Heart right ventricle (tissue), 16 donors: Measurements from ENCODE around the gene HIVEP2. TPM values are rescaled to one million over a fixed set of nuclear protein-coding genes. Genes with fewer than 3 reads are reported as not detected.

ENCODE experiments used
- ATAC-seq, 8 donors: fragments of 200-7000 bp; cut with Tn5 transposase; one replicate each; pipeline ENCODE4 v1.9.1; 2020; ENCODE audit warnings: mild to moderate bottlenecking in 8 of 8, moderate library complexity in 8 of 8, moderate number of reproducible peaks in 1 of 8
- DNase-seq, 2 donors: peaks; one replicate each; pipeline ENCODE4 v3.0.0-alpha.2; 2020
- H3K27ac ChIP-seq, 10 donors: fragments of 200-600 bp; sonication (generic) in 2 of 10; one replicate each; pipeline versions ENCODE4 v1.5.0 to v1.8.0; 2020 to 2022; ENCODE audit warnings: mild to moderate bottlenecking in 3 of 10
- H3K27me3 ChIP-seq, 7 donors: fragments of 200-600 bp; one replicate each; pipeline ENCODE4 v1.8.0; 2021 to 2022; ENCODE audit warnings: mild to moderate bottlenecking in 2 of 7
- H3K36me3 ChIP-seq, 9 donors: fragments of 200-600 bp; sonication (generic) in 1 of 9; one replicate each; pipeline versions ENCODE4 v1.5.0 to v1.8.0; 2020 to 2022; ENCODE audit warnings: mild to moderate bottlenecking in 2 of 9
- H3K4me1 ChIP-seq, 9 donors: fragments of 200-600 bp; sonication (generic) in 1 of 9; one replicate each; pipeline versions ENCODE4 v1.5.0 to v1.8.0; 2020 to 2022; ENCODE audit warnings: mild to moderate bottlenecking in 4 of 9
- H3K4me3 ChIP-seq, 10 donors: fragments of 200-600 bp; sonication (generic) in 2 of 10; one replicate each; pipeline versions ENCODE4 v1.5.0 to v1.8.0; 2020 to 2022; ENCODE audit warnings: mild to moderate bottlenecking in 7 of 10, moderate library complexity in 2 of 10
- H3K9me3 ChIP-seq, 11 donors: fragments of 200-600 bp in 10 of 11; sonication (generic) in 2 of 11; one replicate each; pipeline versions ENCODE4 v1.5.0 to v1.8.0; 2013 to 2022; ENCODE audit warnings: mild to moderate bottlenecking in 2 of 11, control low read depth in 1 of 11, moderate library complexity in 1 of 11
- CTCF ChIP-seq, 9 donors: fragments of 200-600 bp; sonication (generic) in 2 of 9; IDR thresholded peaks; one replicate each; pipeline versions ENCODE4 v1.5.0 to v1.8.0; 2021 to 2022; ENCODE audit warnings: antibody characterized with exemption in 9 of 9, mild to moderate bottlenecking in 5 of 9, moderate library complexity in 1 of 9
- WGBS, 2 donors: extraction: QIAGEN DNeasy Blood & Tissue Kit; methylation state at CpG; one replicate each; pipeline ENCODE4 v1.1.7; 2013; ENCODE audit warnings: inconsistent platforms in 1 of 2; 5-methylcytosine and 5-hydroxymethylcytosine counted together
- intact Hi-C, 10 donors: fragments of 100-400 bp; cut with DNase I; formaldehyde crosslinking; loops; one replicate each; pipeline versions ENCODE4 v1.11.1 to v1.14.2; 2022
- polyA plus RNA-seq, 2 donors: library from polyadenylated mRNA; stranded (reverse); fragments of 200-250 nt; gene quantifications; one replicate each; pipeline ENCODE4 v1.2.3, GENCODE V29; 2013
- total RNA-seq, 10 donors: library from RNA; stranded (reverse); fragmentation: NEBNext Ultra II Directional in 3 of 10; extraction: Animal tissue kit (Norgen Biotek cat#: 25700) in 3 of 10; gene quantifications; one replicate each; pipeline versions ENCODE4 v1.2.1 to v1.2.4, GENCODE V29; 2021 to 2023
- donor health status: Arrhythmogenic right ventricular cardiomyopathy.
- donor health status: ischemic (EF 13 %, LVEDD 7.1; RV severe dilation, severe dysfunction).
- donor health status: healthy with polysubstance abuse.
- donor health status: DM: no; HTN: yes; CAD: no.
- donor health status: DM: no; HTN: no; CAD: no.
- donor health status: ischemic (EF 25% LVEDD 6.9; RV normal size, moderate dysfunction).
- donor health status: ischemic (EF 25% LVEDD 5.7; RV mildly dilated, moderate dysfunction).
- donor health status: healthy.
- donor health status: DM: yes; HTN: yes; CAD: no.
- donor health status: Ischemic cardiomyopathy.
- donor health status: ischemic (EF 35%, LVEDD 5.7; RV mildly dilated, moderate dysfunction).
- donor health status: nonischemic (EF 11% LVEDD 7.7; RV severe dilation, severe dysfunction).
- donor health status: DM: yes; HTN: yes; CAD: no.
- donor health status: PGD.
- donor health status: ischemic (EF 29% LVEDD 5.4; RV normal size, mild dysfunction).
- donor health status: nonischemic (EF 23%, LVEDD 6.1; RV moderate dilation, normal function).

HIVEP2 gene
- total and polyA plus RNA-seq, 12 donors, result 2.1 to 31.6 (median 21.2) TPM

- no peaks in the 10 kb centered on the region for H3K27me3 ChIP-seq
- ATAC-seq (no peak), DNase-seq (no peak)
- no peak for TF ChIP-seq CTCF (IDR thresholded peaks at IDR 0.05)
- whole genome bisulfite sequencing, 2 donors, result 96% methylated on average over 4 of the region's 4 CpGs
- no peaks in the 10 kb centered on the region for H3K9me3 ChIP-seq
- peaks cover 0 to 21% (median 0%) of the 10 kb centered on the region in 9 donors for H3K4me1 ChIP-seq
- no peak overlapping the region for H3K4me3 ChIP-seq
- intact Hi-C loops, result no loop called here
- H3K27ac ChIP-seq, result no peak overlapping the region
- peaks cover 0 to 2% (median 0%) of the 10 kb centered on the region in 9 donors for H3K36me3 ChIP-seq
Measured at GRCh38 chr6:142912125-142912524, 32.9 kb downstream of the HIVEP2 start.

- intact Hi-C loops, result no loop called here
- Histone ChIP-seq H3K9me3 (no peaks in the 10 kb centered on the region), H3K36me3 (no peaks in the 10 kb centered on the region), H3K27ac (no peak overlapping the region), H3K27me3 (no peaks in the 10 kb centered on the region), H3K4me1 (peaks cover 0 to 21% (median 0%) of the 10 kb centered on the region in 9 donors), H3K4me3 (no peak overlapping the region)
- DNase-seq (no peak), ATAC-seq (no peak)
- WGBS, 2 donors, result 79 to 80% methylated on average over 2 of the region's 2 CpGs
- TF ChIP-seq CTCF (IDR thresholded peaks at IDR 0.05), result no peak
Measured at GRCh38 chr6:142911430-142911829, 33.5 kb downstream of the HIVEP2 start.

- no peak overlapping the region for H3K27ac ChIP-seq
- no peak for DNase-seq
- ATAC-seq, result no peak
- H3K4me1 ChIP-seq, result peaks cover 0 to 18% (median 0%) of the 10 kb centered on the region in 9 donors
- intact Hi-C loops, result no loop called here
- H3K9me3 ChIP-seq, result no peaks in the 10 kb centered on the region
- no peaks in the 10 kb centered on the region for H3K36me3 ChIP-seq
- H3K4me3 ChIP-seq, result no peak overlapping the region
- H3K27me3 ChIP-seq, result no peaks in the 10 kb centered on the region
- TF ChIP-seq CTCF (IDR thresholded peaks at IDR 0.05), result no peak
Measured at GRCh38 chr6:142909686-142910085, 35.3 kb downstream of the HIVEP2 start.

GRCh38 chr6:142908235-142908634 is 36.7 kb downstream of the HIVEP2 start:
- no peak overlapping the region for H3K27ac ChIP-seq

More at GRCh38 chr6:142908235-142908634, 36.7 kb downstream of the HIVEP2 start:
- no peak for ATAC-seq
- intact Hi-C loops, result no loop called here
- Histone ChIP-seq H3K4me3 (no peak overlapping the region), H3K27me3 (no peaks in the 10 kb centered on the region), H3K9me3 (no peaks in the 10 kb centered on the region), H3K4me1 (peaks cover 0 to 24% (median 8%) of the 10 kb centered on the region in 9 donors), H3K36me3 (no peaks in the 10 kb centered on the region)
- no peak for TF ChIP-seq CTCF (IDR thresholded peaks at IDR 0.05)
- 97% methylated on average over 1 of the region's 1 CpG for WGBS, 2 donors
- DNase-seq, result no peak
